Activated CD4-positive, alpha-beta memory T cell treated with anti-CD3 and anti-CD28 coated beads, Interleukin-2, amount 10 ng/mL, durations not matched to agents 7 days and 5 days (primary cell): ENCODE measurements around the gene HDAC8. TPM values are rescaled to one million over a fixed set of nuclear protein-coding genes. Genes with fewer than 3 reads are reported as not detected.

ENCODE experiments used
- CTCF ChIA-PET: fragments of 350-600 bp; sonication (Branson Sonifier 250); formaldehyde crosslinking; loops from one replicate; lab custom pipeline; 2021; ENCODE audit warnings: antibody characterized with exemption, inconsistent platforms; lab: Charles Lee
- POLR2A ChIA-PET: fragments of 350-600 bp; sonication (Branson Sonifier 250); formaldehyde crosslinking; loops from one replicate; lab custom pipeline; 2021; ENCODE audit warnings: antibody characterized with exemption; lab: Charles Lee
- DNase-seq: peaks from one replicate; pipeline ENCODE4 v3.0.0-alpha.2; 2020
- H3K27ac Mint-ChIP-seq: one replicate; pipeline ENCODE4 v1.8.0; 2021; ENCODE audit warnings: mild to moderate bottlenecking, mixed read lengths
- H3K27me3 Mint-ChIP-seq: one replicate; pipeline ENCODE4 v1.8.0; 2021; ENCODE audit warnings: mixed read lengths
- H3K36me3 Mint-ChIP-seq: one replicate; pipeline ENCODE4 v1.8.0; 2021; ENCODE audit warnings: low read depth, mixed read lengths
- H3K4me1 Mint-ChIP-seq: one replicate; pipeline ENCODE4 v1.8.0; 2021; ENCODE audit warnings: mixed read lengths
- H3K4me3 Mint-ChIP-seq: one replicate; pipeline ENCODE4 v1.8.0; 2021; ENCODE audit warnings: mild to moderate bottlenecking, mixed read lengths
- H3K9me3 Mint-ChIP-seq: one replicate; pipeline ENCODE4 v1.8.0; 2021; ENCODE audit warnings: mixed read lengths
- total RNA-seq, 2 experiments: library from RNA; stranded (reverse); gene quantifications; one replicate each; pipeline ENCODE4 v1.2.3, GENCODE V29; 2021

Gene HDAC8
- total RNA-seq, 2 experiments from 2014 or later: 23.8 to 24.1 TPM

GRCh38 chrX:72312311-72312940, 260.2 kb downstream of the HDAC8 start:
- ChIA-PET CTCF (no interaction called here), POLR2A (no interaction called here)
- Mint-ChIP-seq H3K4me3 (no peak overlapping the region), H3K27me3 (peaks cover 26% of the 10 kb centered on the region), H3K4me1 (peaks cover 9% of the 10 kb centered on the region), H3K9me3 (no peaks in the 10 kb centered on the region), H3K27ac (no peak overlapping the region), H3K36me3 (no peaks in the 10 kb centered on the region)
- DNase-seq: no peak

GRCh38 chrX:72309297-72310071, 263.2 kb downstream of the HDAC8 start:
- no peak for DNase-seq
- ChIA-PET CTCF (no interaction called here), POLR2A (no interaction called here)
- Mint-ChIP-seq H3K4me3 (no peak overlapping the region), H3K27me3 (peaks cover 42% of the 10 kb centered on the region), H3K4me1 (peaks cover 23% of the 10 kb centered on the region), H3K27ac (no peak overlapping the region), H3K36me3 (no peaks in the 10 kb centered on the region), H3K9me3 (no peaks in the 10 kb centered on the region)

- Mint-ChIP-seq H3K36me3 (no peaks in the 10 kb centered on the region), H3K4me3 (peak overlapping the region; percentile 11), H3K9me3 (no peaks in the 10 kb centered on the region), H3K27ac (no peak overlapping the region), H3K4me1 (peaks cover 26% of the 10 kb centered on the region), H3K27me3 (peaks cover 47% of the 10 kb centered on the region)
- no peak for DNase-seq
- POLR2A ChIA-PET: interaction anchor here (3.0 kb wide), 1 partner anchor 32 kb away, joined by 14 read pairs; the partner anchor contains the start of gene RPS4X
- CTCF ChIA-PET: no interaction called here
Measured at GRCh38 chrX:72308566-72309296, 263.9 kb downstream of the HDAC8 start.

- POLR2A ChIA-PET: interaction anchor here (3.0 kb wide), 1 partner anchor 32 kb away, joined by 14 read pairs; the partner anchor contains the start of gene RPS4X
- DNase-seq: no peak
- H3K36me3 Mint-ChIP-seq: no peaks in the 10 kb centered on the region
- CTCF ChIA-PET: no interaction called here
- peaks cover 26% of the 10 kb centered on the region for H3K4me1 Mint-ChIP-seq
- peak overlapping the region; percentile 11 for H3K4me3 Mint-ChIP-seq
- H3K27ac Mint-ChIP-seq: no peak overlapping the region
- H3K27me3 Mint-ChIP-seq: peaks cover 51% of the 10 kb centered on the region
- no peaks in the 10 kb centered on the region for H3K9me3 Mint-ChIP-seq
Measured at GRCh38 chrX:72308209-72308565, 264.5 kb downstream of the HDAC8 start.

GRCh38 chrX:72307646-72308051, 265.0 kb downstream of the HDAC8 start:
- Mint-ChIP-seq H3K4me1 (peaks cover 26% of the 10 kb centered on the region), H3K4me3 (no peak overlapping the region), H3K9me3 (no peaks in the 10 kb centered on the region), H3K27ac (no peak overlapping the region), H3K27me3 (peaks cover 57% of the 10 kb centered on the region), H3K36me3 (no peaks in the 10 kb centered on the region)
- CTCF ChIA-PET: interaction anchor here (1.5 kb wide), 1 partner anchor 30 kb away, joined by 4 read pairs; the partner anchor contains the start of gene RPS4X
- POLR2A ChIA-PET: interaction anchor here (3.0 kb wide), 1 partner anchor 31 kb away, joined by 14 read pairs; the partner anchor contains the start of gene RPS4X
- DNase-seq: no peak

- no peaks in the 10 kb centered on the region for H3K36me3 Mint-ChIP-seq
- ChIA-PET CTCF (interaction anchor here (1.5 kb wide), 1 partner anchor 30 kb away, joined by 4 read pairs; the partner anchor contains the start of gene RPS4X), POLR2A (interaction anchor here (0.8 to 3.0 kb wide), 2 partner anchors 26 to 31 kb away, joined by 3 to 14 read pairs; partner anchors contain the start of gene RPS4X)
- DNase-seq: peak; percentile 19
- H3K27ac Mint-ChIP-seq: no peak overlapping the region
- peak overlapping the region; percentile 63 for H3K4me3 Mint-ChIP-seq
- peaks cover 61% of the 10 kb centered on the region for H3K27me3 Mint-ChIP-seq
- no peaks in the 10 kb centered on the region for H3K9me3 Mint-ChIP-seq
- H3K4me1 Mint-ChIP-seq: peaks cover 26% of the 10 kb centered on the region
Measured at GRCh38 chrX:72306851-72307645, 265.6 kb downstream of the HDAC8 start.

GRCh38 chrX:72306085-72306801, 266.4 kb downstream of the HDAC8 start:
- no peak overlapping the region for H3K27ac Mint-ChIP-seq
- no peaks in the 10 kb centered on the region for H3K9me3 Mint-ChIP-seq
- no peak for DNase-seq
- H3K4me1 Mint-ChIP-seq: peaks cover 26% of the 10 kb centered on the region
- CTCF ChIA-PET: interaction anchor here (1.5 kb wide), 1 partner anchor 29 kb away, joined by 4 read pairs; the partner anchor contains the start of gene RPS4X
- no peak overlapping the region for H3K4me3 Mint-ChIP-seq
- peaks cover 63% of the 10 kb centered on the region for H3K27me3 Mint-ChIP-seq
- H3K36me3 Mint-ChIP-seq: no peaks in the 10 kb centered on the region
- POLR2A ChIA-PET: interaction anchor here (0.8 to 3.0 kb wide), 2 partner anchors 26 to 30 kb away, joined by 3 to 14 read pairs; partner anchors contain the start of gene RPS4X

- Mint-ChIP-seq H3K9me3 (no peaks in the 10 kb centered on the region), H3K27me3 (peaks cover 67% of the 10 kb centered on the region), H3K36me3 (no peaks in the 10 kb centered on the region), H3K27ac (no peak within 1 kb of the TSS), H3K4me1 (peaks cover 26% of the 10 kb centered on the region), H3K4me3 (peak within 1 kb of the TSS; percentile 63)
- CTCF ChIA-PET: no interaction called here
- POLR2A ChIA-PET: interaction anchor here (3.0 kb wide), 1 partner anchor 29 kb away, joined by 14 read pairs; the partner anchor contains the start of gene RPS4X
- DNase-seq: no peak
Measured at GRCh38 chrX:72305286-72306084, 267.2 kb downstream of the HDAC8 start, which contains the start of gene CITED1. Gene CITED1 (minus strand): TSS chrX:72305914. CDS start chrX:72302869, 3,045 bp downstream.

- CTCF ChIA-PET: no interaction called here
- no peak for DNase-seq
Measured at GRCh38 chrX:72304877-72305276, 267.8 kb downstream of the HDAC8 start.

GRCh38 chrX:72301781-72302180, 270.9 kb downstream of the HDAC8 start:
- Mint-ChIP-seq H3K27me3 (peaks cover 52% of the 10 kb centered on the region), H3K4me3 (no peak overlapping the region), H3K36me3 (no peaks in the 10 kb centered on the region), H3K9me3 (no peaks in the 10 kb centered on the region), H3K27ac (no peak overlapping the region), H3K4me1 (peaks cover 13% of the 10 kb centered on the region)
- POLR2A ChIA-PET: no interaction called here
- DNase-seq: no peak
- CTCF ChIA-PET: no interaction called here

More at GRCh38 chrX:72304877-72305276, 267.8 kb downstream of the HDAC8 start:
- Mint-ChIP-seq H3K9me3 (no peaks in the 10 kb centered on the region), H3K27ac (no peak overlapping the region), H3K4me3 (peak overlapping the region; percentile 17), H3K4me1 (peaks cover 26% of the 10 kb centered on the region), H3K27me3 (peaks cover 66% of the 10 kb centered on the region), H3K36me3 (no peaks in the 10 kb centered on the region)
- POLR2A ChIA-PET: no interaction called here
